ENCODE data around the gene NDUFB2.

Gene NDUFB2

GRCh38 chr7:140719721-140720120 lies 23.2 kb downstream of the NDUFB2 start:
- Histone ChIP-seq H2AK5ac (ENCODE audit: low read depth, low read length) (no peak overlapping the region), H3K27me3 (ENCODE audit: control insufficient read depth in 3 of 3, insufficient read depth in 3 of 3, low read depth in 1 of 3, low read length in 3 of 3) (no peaks in the 10 kb centered on the region), H3K9me3 (replicated peaks in 1 of 2; ENCODE audit: control insufficient read depth in 2 of 2, insufficient read depth in 1 of 2, low read depth in 1 of 2, low read length in 2 of 2) (peaks cover 2 to 4% of the 10 kb centered on the region in 2 donors), H3K14ac (ENCODE audit: low read length) (no peak overlapping the region), H2BK12ac (ENCODE audit: low read length) (no peak overlapping the region), H3K27ac (replicated peaks; ENCODE audit: low read length) (no peak overlapping the region), H2BK120ac (ENCODE audit: low read depth, low read length) (no peak overlapping the region), H2BK5ac (ENCODE audit: low read length) (no peak overlapping the region), H3K9ac (ENCODE audit: low read depth, low read length, poor library complexity) (no peak overlapping the region), H2AFZ (ENCODE audit: low read length) (no peak overlapping the region), H3K23ac (ENCODE audit: low read depth, low read length, poor library complexity) (no peak overlapping the region), H3K18ac (ENCODE audit: low read length) (no peak overlapping the region), H4K8ac (ENCODE audit: low read depth, low read length) (no peak overlapping the region), H3K36me3 (replicated peaks in 1 of 2; ENCODE audit: control insufficient read depth in 2 of 2, insufficient read depth in 2 of 2, low read length in 2 of 2) (peaks cover 4 to 17% of the 10 kb centered on the region in 2 donors), H3K4me3 (ENCODE audit: low read length in 2 of 2) (no peak overlapping the region), H3K4me1 (ENCODE audit: control insufficient read depth in 2 of 2, insufficient read depth in 1 of 2, low read depth in 1 of 2, low read length in 2 of 2) (no peaks in the 10 kb centered on the region), H3K79me1 (ENCODE audit: low read depth, low read length) (no peaks in the 10 kb centered on the region), H4K91ac (ENCODE audit: low read depth, low read length, poor library complexity) (no peak overlapping the region), H3K4ac (ENCODE audit: low read length) (no peak overlapping the region), H2BK15ac (ENCODE audit: low read length) (no peak overlapping the region), H3K4me2 (ENCODE audit: insufficient read depth, low read length, poor library complexity, severe bottlenecking) (no peak overlapping the region)
- no CpG with 5 or more reads among the region's 5 CpGs for WGBS, 2 donors (ENCODE audit: extremely low coverage in 2 of 2, insufficient read length in 2 of 2, insufficient replicate concordance in 1 of 2)
- DNase-seq (ENCODE audit: low spot score), result no peak

DNA sequence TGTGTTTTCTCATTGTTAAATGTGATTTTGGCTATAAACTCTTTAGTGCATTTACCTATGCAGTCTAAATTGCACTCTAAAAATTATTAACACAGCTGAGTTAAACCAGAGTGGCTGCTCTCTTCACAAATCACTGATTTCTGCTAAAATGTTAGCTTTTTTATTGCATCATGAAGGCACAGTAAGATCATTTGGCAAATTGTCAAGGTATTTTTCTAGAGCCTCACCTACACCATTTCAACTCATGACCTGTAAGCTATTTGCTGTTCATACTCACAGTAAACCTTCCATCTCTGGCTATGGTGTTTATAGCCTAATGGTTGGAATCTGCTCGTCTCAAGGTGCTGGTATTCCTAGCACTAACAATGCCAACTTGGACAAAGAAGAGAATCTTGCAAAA lies 25.7 kb downstream of the NDUFB2 start:
- Histone ChIP-seq H3K9me3 (replicated peaks in 1 of 2; ENCODE audit: control insufficient read depth in 2 of 2, insufficient read depth in 1 of 2, low read depth in 1 of 2, low read length in 2 of 2) (no peaks in the 10 kb centered on the region), H2BK120ac (ENCODE audit: low read depth, low read length) (no peak overlapping the region), H2BK5ac (ENCODE audit: low read length) (no peak overlapping the region), H3K27me3 (ENCODE audit: control insufficient read depth in 3 of 3, insufficient read depth in 3 of 3, low read depth in 1 of 3, low read length in 3 of 3) (no peaks in the 10 kb centered on the region), H2BK15ac (ENCODE audit: low read length) (no peak overlapping the region), H2AK5ac (ENCODE audit: low read depth, low read length) (no peak overlapping the region), H3K4me3 (ENCODE audit: low read length in 2 of 2) (no peak overlapping the region), H3K9ac (ENCODE audit: low read depth, low read length, poor library complexity) (no peak overlapping the region), H3K18ac (ENCODE audit: low read length) (no peak overlapping the region), H3K27ac (replicated peaks; ENCODE audit: low read length) (no peak overlapping the region), H4K8ac (ENCODE audit: low read depth, low read length) (no peak overlapping the region), H4K91ac (ENCODE audit: low read depth, low read length, poor library complexity) (no peak overlapping the region), H3K4me1 (ENCODE audit: control insufficient read depth in 2 of 2, insufficient read depth in 1 of 2, low read depth in 1 of 2, low read length in 2 of 2) (peaks cover 0 to 3% of the 10 kb centered on the region in 2 donors), H3K14ac (ENCODE audit: low read length) (no peak overlapping the region), H3K36me3 (replicated peaks in 1 of 2; ENCODE audit: control insufficient read depth in 2 of 2, insufficient read depth in 2 of 2, low read length in 2 of 2) (peaks cover 0 to 28% of the 10 kb centered on the region in 2 donors), H2AFZ (ENCODE audit: low read length) (no peak overlapping the region), H3K79me1 (ENCODE audit: low read depth, low read length) (no peaks in the 10 kb centered on the region), H2BK12ac (ENCODE audit: low read length) (no peak overlapping the region), H3K4me2 (ENCODE audit: insufficient read depth, low read length, poor library complexity, severe bottlenecking) (no peak overlapping the region), H3K4ac (ENCODE audit: low read length) (no peak overlapping the region), H3K23ac (ENCODE audit: low read depth, low read length, poor library complexity) (no peak overlapping the region)
- no CpG with 5 or more reads among the region's 1 CpG for WGBS, 2 donors (ENCODE audit: extremely low coverage in 2 of 2, insufficient read length in 2 of 2, insufficient replicate concordance in 1 of 2)
- no peak for DNase-seq (ENCODE audit: low spot score)

- no peak overlapping the region for H4K8ac ChIP-seq (ENCODE audit: low read depth, low read length)
- no peak overlapping the region for H3K9ac ChIP-seq (ENCODE audit: low read depth, low read length, poor library complexity)
- H3K4me1 ChIP-seq (ENCODE audit: control insufficient read depth in 2 of 2, insufficient read depth in 1 of 2, low read depth in 1 of 2, low read length in 2 of 2), result peaks cover 0 to 5% of the 10 kb centered on the region in 2 donors
- no CpG with 5 or more reads among the region's 6 CpGs for WGBS, 2 donors (ENCODE audit: extremely low coverage in 2 of 2, insufficient read length in 2 of 2, insufficient replicate concordance in 1 of 2)
- H3K18ac ChIP-seq (ENCODE audit: low read length), result no peak overlapping the region
- no peaks in the 10 kb centered on the region for H3K79me1 ChIP-seq (ENCODE audit: low read depth, low read length)
- H3K4me3 ChIP-seq (ENCODE audit: low read length in 2 of 2), result no peak overlapping the region
- no peak overlapping the region for H2AK5ac ChIP-seq (ENCODE audit: low read depth, low read length)
- no peak overlapping the region for H3K4ac ChIP-seq (ENCODE audit: low read length)
- DNase-seq (ENCODE audit: low spot score), result no peak
- H3K27me3 ChIP-seq (ENCODE audit: control insufficient read depth in 3 of 3, insufficient read depth in 3 of 3, low read depth in 1 of 3, low read length in 3 of 3), result no peaks in the 10 kb centered on the region
- peaks cover 0 to 28% of the 10 kb centered on the region in 2 donors for H3K36me3 ChIP-seq (replicated peaks in 1 of 2; ENCODE audit: control insufficient read depth in 2 of 2, insufficient read depth in 2 of 2, low read length in 2 of 2)
- H2AFZ ChIP-seq (ENCODE audit: low read length), result no peak overlapping the region
- no peak overlapping the region for H3K14ac ChIP-seq (ENCODE audit: low read length)
- no peak overlapping the region for H2BK5ac ChIP-seq (ENCODE audit: low read length)
- H3K27ac ChIP-seq (replicated peaks; ENCODE audit: low read length), result no peak overlapping the region
- H2BK15ac ChIP-seq (ENCODE audit: low read length), result no peak overlapping the region
- no peaks in the 10 kb centered on the region for H3K9me3 ChIP-seq (replicated peaks in 1 of 2; ENCODE audit: control insufficient read depth in 2 of 2, insufficient read depth in 1 of 2, low read depth in 1 of 2, low read length in 2 of 2)
- no peak overlapping the region for H2BK12ac ChIP-seq (ENCODE audit: low read length)
- no peak overlapping the region for H2BK120ac ChIP-seq (ENCODE audit: low read depth, low read length)
- no peak overlapping the region for H3K4me2 ChIP-seq (ENCODE audit: insufficient read depth, low read length, poor library complexity, severe bottlenecking)
- no peak overlapping the region for H3K23ac ChIP-seq (ENCODE audit: low read depth, low read length, poor library complexity)
- no peak overlapping the region for H4K91ac ChIP-seq (ENCODE audit: low read depth, low read length, poor library complexity)
These were observed 26.5 kb downstream of the NDUFB2 start for GRCh38 chr7:140723006-140723405.

DNA sequence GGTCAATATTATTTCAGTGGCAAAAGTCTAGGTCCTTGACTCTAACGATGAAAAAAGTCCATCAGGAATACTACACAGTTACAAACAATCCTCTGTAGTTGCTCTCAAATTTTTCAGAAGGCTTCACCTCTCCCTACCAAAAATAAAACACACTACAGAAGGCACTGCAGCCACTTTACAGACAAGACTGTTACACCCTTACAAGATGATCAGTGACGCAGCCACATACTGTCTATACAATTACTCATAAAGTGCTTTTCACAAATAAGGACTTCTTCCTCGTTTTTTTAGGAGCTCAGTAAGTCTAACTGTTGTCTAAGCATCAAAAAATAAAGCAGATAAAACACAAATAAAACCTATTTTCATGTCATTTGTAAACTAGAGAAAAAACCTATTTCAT lies 27.1 kb downstream of the NDUFB2 start:
- no peak overlapping the region for H3K18ac ChIP-seq (ENCODE audit: low read length)
- H3K27me3 ChIP-seq (ENCODE audit: control insufficient read depth in 3 of 3, insufficient read depth in 3 of 3, low read depth in 1 of 3, low read length in 3 of 3), result no peaks in the 10 kb centered on the region
- H2BK5ac ChIP-seq (ENCODE audit: low read length), result no peak overlapping the region
- no peak overlapping the region for H2AK5ac ChIP-seq (ENCODE audit: low read depth, low read length)
- H2AFZ ChIP-seq (ENCODE audit: low read length), result no peak overlapping the region
- no peak overlapping the region for H2BK15ac ChIP-seq (ENCODE audit: low read length)
- no CpG with 5 or more reads among the region's 3 CpGs for WGBS, 2 donors (ENCODE audit: extremely low coverage in 2 of 2, insufficient read length in 2 of 2, insufficient replicate concordance in 1 of 2)
- no peaks in the 10 kb centered on the region for H3K9me3 ChIP-seq (replicated peaks in 1 of 2; ENCODE audit: control insufficient read depth in 2 of 2, insufficient read depth in 1 of 2, low read depth in 1 of 2, low read length in 2 of 2)
- no peak overlapping the region for H2BK120ac ChIP-seq (ENCODE audit: low read depth, low read length)
- no peak overlapping the region for H3K4me3 ChIP-seq (ENCODE audit: low read length in 2 of 2)
- no peak overlapping the region for H4K8ac ChIP-seq (ENCODE audit: low read depth, low read length)
- peaks cover 0 to 34% of the 10 kb centered on the region in 2 donors for H3K36me3 ChIP-seq (replicated peaks in 1 of 2; ENCODE audit: control insufficient read depth in 2 of 2, insufficient read depth in 2 of 2, low read length in 2 of 2)
- H3K9ac ChIP-seq (ENCODE audit: low read depth, low read length, poor library complexity), result no peak overlapping the region
- H3K27ac ChIP-seq (replicated peaks; ENCODE audit: low read length), result no peak overlapping the region
- no peak overlapping the region for H3K23ac ChIP-seq (ENCODE audit: low read depth, low read length, poor library complexity)
- H4K91ac ChIP-seq (ENCODE audit: low read depth, low read length, poor library complexity), result no peak overlapping the region
- no peak overlapping the region for H2BK12ac ChIP-seq (ENCODE audit: low read length)
- peaks cover 0 to 6% of the 10 kb centered on the region in 2 donors for H3K4me1 ChIP-seq (ENCODE audit: control insufficient read depth in 2 of 2, insufficient read depth in 1 of 2, low read depth in 1 of 2, low read length in 2 of 2)
- no peaks in the 10 kb centered on the region for H3K79me1 ChIP-seq (ENCODE audit: low read depth, low read length)
- H3K4me2 ChIP-seq (ENCODE audit: insufficient read depth, low read length, poor library complexity, severe bottlenecking), result no peak overlapping the region
- no peak overlapping the region for H3K4ac ChIP-seq (ENCODE audit: low read length)
- DNase-seq (ENCODE audit: low spot score), result no peak
- H3K14ac ChIP-seq (ENCODE audit: low read length), result no peak overlapping the region
